DOHH2 (cell line): Measurements from ENCODE around the gene SPATA21.

ENCODE experiments used
- CTCF ChIP-seq: fragments of 200-600 bp; sonication (generic); IDR thresholded peaks from one replicate; pipeline ENCODE4 v1.5.1; 2014; ENCODE audit warnings: antibody characterized with exemption, mild to moderate bottlenecking, low read depth, low read length; ENCODE audit not compliant: poor library complexity, severe bottlenecking
- EZH2phosphoT487 ChIP-seq: fragments of 200-600 bp; sonication (generic); IDR thresholded peaks from 2 replicates; pipeline ENCODE4 v1.6.1; 2017; ENCODE audit warnings: borderline replicate concordance, mild to moderate bottlenecking, antibody characterized with exemption, low read length, moderate library complexity, mixed read lengths

DNA sequence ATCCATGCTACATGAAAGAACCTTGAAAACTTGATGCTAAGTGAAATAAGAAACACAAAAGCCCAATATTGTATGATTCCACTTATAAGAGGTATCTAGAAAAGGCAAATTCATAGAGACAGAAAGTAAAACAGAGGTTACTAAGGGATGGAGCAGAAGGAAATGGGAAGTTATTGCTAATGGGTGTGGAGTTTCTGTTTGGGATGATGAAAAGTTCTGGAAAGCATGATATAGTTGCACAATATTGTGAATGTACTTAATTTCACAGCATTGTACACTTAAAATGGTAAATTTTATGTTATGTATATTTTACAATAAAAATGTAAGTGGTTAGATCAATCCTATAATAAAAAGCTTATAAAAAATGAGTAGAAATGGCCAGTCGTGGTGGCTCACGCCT lies 1.7 kb upstream of the SPATA21 start:
- no peak for TF ChIP-seq CTCF
- no peak for TF ChIP-seq EZH2phosphoT487
